Fibroblast of skin of left biceps (primary cell): ENCODE data around the gene AKR1D1.
"Not testable (repeated sequence)": the region's sequence is repeated elsewhere in the genome, so short reads cannot be mapped to it uniquely, and the experiment has no call there.

Source experiments
- DNase-seq, 2 experiments: peaks; one replicate each; pipeline ENCODE4 v3.0.0-alpha.2; 2013; ENCODE audit warnings: low read depth in 2 of 2

Gene AKR1D1

DNA sequence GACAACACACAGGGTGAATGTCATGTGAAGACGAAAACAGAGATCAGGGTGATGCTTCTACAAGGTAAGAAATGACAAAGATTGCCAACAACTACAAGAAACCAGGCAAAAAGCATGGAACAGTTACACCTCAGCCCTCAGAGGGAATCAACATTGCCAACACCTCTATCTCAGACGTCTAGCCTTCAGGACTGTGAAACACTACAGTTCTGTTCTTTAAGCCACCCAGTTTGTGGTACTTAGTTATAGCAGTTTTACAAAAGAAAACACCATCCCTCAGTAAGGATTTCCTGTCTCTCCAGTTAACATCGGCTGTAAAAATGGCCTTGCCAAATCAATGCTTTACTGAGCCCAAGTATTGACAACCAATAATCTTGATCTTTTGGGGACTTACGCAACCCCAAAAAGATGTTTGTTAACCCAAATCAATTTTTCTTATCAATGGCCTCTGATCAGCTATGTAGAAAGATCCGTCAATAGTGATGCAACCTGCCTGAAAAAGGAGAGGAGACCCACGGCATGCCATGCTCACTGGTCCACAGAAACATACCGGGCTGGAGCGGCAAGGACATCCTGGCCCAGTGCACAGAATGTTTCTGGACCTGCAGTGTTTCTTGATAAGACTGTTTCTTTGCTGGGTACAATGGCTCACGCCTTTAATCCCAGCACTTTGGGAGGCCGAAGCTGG is 44.0 kb downstream of the AKR1D1 start:
- DNase-seq: no peak

DNA sequence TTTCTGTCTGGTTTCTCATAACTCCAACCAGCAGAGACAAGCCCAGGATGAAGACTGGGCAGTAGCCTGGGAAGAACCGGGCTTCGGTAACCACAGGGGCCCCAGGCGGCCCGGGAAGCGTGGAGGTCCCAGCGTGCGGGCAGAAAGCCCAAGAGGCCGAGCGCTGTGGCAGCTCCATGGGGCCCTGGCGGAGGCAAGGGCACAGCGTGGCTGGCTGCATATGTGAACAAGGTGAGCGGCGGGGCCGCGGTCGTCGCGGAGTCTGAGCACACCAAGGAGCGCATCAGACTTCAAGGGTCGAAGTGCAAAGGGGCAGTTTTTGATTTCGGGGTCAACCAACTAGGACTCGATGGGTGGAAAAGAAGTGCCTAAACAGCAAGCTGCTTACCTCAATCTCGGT is 45.9 kb downstream of the AKR1D1 start:
- DNase-seq: no peak

DNA sequence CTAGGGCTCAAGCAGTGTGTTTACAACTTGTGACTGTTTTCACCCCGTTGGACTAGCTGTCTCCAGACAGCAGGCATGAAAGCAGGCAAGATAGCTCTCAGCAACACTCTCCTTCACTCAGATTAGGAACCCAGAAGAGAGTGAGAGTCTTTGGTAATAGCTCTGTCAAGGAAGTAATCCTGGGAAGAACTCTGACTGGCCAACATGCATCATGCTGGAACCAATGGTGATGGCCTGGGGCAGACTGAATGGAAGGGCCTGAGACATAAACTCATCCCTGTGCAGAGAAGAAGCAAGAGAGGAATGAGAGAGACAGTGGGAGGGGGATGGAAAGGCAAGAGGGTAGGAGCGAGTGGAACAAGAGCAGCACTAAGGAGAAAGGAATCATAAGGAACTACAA is 48.9 kb downstream of the AKR1D1 start:
- no peak for DNase-seq

DNA sequence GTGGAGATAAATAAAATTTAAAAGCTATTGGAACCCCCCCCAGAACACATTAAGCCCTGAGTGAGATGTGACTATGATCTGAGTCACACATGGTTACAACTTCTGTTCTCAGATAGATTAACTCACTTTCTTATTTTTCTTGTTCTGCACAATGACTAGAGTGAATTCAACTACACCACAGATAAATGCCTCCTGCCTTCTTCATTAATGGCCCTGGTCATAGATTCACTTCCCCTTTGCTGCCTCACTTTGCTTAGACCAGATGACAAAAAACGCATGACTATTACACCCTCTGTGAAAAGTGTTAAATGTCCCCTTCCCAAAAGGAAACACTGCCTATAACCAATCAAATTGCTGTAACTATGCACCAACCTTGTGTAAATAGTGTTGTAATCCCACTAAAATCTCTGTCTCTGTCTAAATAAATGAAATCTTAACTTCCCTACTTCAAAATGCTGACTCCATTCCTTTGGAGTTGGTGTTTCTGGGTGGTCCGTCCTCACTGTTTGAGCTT is 49.4 kb downstream of the AKR1D1 start:
- no peak for DNase-seq

DNA sequence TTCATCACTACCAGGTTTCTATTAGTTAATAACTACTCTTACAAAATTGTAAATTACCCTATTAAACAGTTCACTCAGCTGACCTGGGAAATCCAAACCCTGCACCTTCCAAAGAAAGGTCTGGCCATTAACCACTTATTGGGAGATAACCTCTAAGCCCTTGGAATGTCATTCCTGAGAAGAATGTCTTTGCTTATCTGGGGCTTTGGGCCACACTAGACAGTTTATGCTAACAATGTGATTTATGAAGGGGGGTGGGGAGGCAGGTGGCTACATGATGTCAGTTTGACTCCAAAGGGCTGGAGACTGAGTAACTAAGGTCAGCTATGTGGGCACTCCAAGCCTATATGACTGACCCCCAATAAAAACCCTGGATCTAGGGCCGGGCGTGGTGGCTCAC is 50.7 kb downstream of the AKR1D1 start:
- DNase-seq: no peak

DNA sequence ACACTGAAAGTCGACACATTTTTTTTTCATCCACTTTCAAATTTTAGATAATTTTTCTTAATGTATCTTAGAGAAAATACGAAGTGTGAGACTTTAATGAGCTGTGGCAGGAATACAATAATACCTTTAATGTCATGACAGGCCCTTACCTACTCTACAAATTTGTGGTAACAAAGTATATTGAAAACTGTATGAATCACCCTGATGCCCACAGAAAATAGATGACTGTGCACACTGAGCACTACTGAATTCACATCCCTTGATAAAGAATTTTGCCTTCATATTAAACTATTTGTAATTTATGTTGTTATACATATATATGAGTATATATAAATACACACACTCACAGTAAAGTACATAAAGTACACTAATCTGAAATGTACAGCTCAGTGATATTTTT is 51.7 kb downstream of the AKR1D1 start:
- DNase-seq: no peak

DNA sequence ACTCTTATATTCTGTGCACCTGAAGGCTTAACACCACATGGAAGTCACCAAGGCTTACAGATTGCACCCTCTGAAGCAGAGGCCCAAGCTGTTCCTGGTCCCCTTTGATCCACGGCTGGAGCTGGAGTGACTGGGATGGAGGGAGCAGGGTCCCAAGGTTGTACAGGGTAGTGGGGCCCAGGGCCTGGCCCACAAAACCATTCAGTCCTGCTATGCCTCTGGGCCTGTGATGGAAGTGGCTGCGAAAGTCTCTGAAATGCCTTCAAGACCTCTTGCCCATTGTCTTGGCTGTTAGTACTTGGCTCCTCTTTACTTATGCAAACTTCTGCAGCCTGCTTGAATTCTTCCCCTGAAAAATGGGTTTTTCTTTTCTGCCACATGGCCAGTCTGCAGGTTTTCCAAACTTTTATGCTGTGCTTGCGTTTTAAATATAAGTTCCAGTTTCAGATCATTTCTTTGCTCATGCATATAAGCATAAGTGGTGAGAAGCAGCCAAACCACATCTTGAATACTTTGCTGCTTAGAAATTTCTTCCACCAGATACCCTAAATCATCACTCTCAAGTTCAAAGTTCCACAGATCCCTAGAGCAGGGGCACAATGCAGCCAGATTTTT is 53.4 kb downstream of the AKR1D1 start:
- DNase-seq: no peak

DNA sequence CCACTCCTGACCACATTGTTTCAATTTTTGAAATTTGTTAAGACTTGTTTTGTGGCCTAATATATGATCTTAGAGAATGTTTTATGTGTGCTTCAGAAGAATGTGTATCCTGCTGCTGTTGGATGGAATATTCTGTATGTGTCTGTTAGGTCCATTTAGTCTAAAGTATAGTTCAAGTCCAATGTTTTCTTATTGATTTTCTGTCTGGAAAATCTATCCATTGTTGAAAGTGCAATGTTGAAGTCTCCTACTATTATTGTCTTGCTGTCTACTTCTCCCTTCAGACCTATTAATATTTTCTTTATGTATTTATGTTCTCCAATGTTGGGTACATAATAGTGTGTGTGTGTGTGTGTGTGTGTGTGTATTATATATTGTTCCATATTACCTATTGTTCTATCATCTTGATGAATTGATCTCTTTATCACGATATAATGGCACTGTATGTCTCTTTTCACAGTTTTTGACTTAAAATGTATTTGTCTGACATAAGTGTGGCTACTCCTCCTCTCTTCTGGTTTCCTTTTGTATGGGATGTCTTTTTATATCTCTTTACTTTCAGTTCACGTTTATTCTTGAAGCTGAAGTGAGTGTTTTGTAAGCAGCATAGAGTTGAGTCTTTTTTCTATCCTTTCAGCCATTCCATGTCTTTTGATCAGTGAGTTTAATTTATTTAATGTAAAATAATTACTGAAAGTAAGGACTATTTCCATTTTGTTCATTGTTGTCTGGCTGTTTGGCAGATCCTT is 61.3 kb downstream of the AKR1D1 start:
- no peak for DNase-seq

DNA sequence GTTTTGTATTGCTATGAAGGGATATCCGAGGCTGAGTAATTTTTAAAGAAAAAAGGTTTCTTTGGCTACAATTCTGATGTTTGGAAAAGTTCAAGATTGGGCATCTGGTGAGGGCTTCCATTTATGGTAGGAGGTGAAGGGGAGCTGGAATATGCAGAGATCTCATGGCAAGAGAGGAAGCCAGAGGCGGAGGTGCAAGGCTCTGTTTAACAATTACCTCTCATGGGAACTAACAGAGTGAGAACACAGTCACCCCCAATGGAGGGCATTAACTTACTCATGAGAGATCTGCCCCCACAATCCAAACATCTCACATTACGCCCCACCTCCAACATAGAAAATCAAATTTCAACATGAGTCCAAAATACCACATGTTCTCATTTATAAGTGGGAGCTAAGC is 62.0 kb downstream of the AKR1D1 start:
- no peak for DNase-seq

DNA sequence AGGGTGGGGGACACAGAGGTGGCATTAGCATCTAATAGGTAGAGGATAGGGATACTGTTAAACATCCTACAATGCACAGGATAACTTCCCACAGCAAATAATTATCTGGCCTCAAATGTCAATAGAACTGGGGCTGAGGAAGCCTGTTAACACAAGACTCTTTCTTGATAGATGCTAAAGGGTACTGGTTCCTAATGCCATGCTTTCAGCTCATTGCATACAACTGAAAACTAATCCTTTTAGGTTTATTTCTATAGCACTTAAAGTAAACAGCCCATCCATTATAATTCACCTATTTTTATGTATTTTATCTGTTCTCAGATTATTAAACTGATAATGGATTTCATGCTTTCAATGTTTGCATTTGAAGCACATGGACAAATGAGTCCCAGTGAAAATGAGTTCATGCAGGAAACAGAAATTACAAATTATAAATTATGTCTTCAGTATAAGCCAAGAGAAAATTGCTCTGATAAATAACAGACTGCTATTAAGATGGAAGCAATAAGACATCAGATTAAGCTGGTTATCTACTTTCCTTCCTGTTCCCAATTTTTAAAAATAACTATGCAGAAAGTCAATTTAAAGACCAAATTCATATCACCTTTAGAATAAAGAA is 66.4 kb downstream of the AKR1D1 start:
- DNase-seq: no peak

DNA sequence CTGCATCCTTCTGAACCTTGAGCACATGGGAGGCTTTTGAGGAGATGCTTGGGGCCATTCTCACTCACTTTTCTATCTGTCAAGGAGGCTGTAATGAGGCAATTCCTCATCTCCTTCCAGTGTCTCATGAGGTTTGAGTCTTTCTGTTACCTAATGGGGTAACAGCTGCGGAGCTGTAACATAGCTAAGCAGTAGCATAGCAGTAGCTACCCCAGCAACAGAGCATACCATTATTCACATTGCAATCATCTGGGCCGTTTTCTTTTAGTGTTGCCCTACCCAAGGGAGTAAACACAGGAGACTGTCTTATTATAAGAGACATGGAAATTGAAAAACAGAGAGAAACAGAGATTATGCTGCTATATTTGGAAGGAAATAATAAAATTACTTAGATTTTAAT is 68.7 kb downstream of the AKR1D1 start:
- DNase-seq: no peak

DNA sequence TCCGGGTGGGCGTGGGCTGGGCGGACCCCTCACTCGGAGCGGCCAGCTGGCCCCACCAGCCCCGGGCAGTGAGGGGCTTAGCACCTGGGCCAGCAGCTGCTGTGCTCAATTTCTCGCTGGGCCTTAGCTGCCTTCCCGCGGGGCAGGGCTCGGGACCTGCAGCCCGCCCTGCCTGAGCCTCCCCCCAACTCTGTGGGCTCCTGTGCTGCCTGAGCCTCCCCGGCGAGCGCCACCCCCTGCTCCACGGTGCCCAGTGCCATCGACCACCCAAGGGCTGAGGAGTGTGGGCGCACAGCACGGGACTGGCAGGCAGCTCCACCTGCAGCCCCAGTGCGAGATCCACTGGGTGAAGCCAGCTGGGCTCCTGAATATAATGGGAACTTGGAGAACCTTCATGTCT is 70.0 kb downstream of the AKR1D1 start:
- DNase-seq: not testable (repeated sequence)

DNA sequence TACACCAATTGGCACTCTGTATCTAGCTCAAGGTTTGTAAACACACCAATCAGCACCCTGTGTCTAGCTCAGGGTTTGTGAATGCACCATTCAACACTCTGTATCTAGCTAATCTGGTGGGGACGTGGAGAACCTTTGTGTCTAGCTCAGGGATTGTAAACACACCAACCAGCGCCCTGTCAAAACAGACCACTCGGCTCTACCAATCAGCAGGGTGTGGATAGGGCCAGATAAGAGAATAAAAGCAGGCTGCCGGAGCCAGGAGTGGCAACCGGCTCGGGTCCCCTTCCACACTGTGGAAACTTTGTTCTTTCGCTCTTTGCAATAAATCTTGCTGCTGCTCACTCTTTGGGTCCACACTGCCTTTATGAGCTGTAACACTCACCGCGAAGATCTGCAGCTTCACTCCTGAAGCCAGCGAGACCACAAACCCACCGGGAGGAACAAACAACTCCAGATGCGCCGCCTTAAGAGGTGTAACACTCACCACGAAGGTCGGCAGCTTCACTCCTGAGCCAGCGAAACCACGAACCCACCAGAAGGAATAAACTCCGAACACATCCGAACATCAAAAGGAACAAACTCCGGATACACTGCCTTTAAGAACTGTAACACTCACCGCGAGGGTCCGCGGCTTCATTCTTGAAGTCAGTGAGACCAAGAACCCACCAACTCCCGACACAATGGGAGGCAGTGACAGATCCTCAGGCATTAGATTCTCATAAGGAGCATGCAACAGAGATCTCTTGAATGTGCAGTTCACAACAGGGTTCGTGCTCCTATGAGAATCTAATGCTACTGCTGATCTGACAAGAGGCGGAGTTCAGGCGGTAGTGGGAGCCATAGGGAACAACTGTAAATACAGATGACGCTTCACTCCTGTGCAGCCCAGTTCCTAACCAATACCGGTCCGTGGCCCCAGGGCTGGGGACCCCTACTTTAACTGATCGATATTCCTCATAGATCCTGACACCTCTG is 70.8 kb downstream of the AKR1D1 start:
- not testable (repeated sequence) for DNase-seq

DNA sequence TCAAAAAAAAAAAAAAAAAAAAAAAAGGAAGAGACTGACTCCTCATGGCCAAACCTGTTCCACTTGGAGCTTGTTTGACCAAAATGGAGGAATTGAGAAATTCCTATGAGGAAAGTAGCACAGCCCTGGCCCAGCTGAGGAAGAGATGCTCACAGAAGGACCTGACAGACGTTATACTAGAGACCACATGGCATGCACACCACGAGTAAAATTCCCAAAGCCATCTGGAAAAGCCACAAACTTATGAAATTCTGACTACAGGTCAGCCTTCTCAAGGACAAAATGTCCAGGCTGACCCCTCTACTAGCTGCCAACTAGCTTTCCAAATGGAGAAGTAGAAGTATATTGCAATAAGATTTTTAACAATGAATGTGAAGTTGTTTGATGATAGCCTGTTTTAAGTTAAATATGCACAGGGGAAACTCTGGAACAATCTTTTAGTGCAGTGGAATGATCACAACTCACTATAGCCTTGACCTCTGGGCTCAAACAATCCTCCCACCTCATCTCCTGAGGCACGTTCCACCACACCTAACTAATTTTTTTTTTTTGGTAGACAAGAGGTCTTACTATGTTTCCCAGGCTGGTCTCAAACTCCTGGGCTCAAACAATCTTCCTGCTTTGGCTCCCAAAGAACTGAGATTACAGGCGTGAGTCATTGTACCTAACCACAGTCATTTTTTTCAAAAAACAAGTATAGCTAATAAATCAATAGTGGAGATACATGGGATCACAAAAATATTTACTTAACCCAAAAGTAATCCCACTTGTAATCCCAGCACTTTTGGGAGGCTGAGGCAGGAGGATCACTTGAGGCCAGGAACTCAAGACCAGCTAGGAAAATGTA is 75.7 kb downstream of the AKR1D1 start:
- DNase-seq: no peak

DNA sequence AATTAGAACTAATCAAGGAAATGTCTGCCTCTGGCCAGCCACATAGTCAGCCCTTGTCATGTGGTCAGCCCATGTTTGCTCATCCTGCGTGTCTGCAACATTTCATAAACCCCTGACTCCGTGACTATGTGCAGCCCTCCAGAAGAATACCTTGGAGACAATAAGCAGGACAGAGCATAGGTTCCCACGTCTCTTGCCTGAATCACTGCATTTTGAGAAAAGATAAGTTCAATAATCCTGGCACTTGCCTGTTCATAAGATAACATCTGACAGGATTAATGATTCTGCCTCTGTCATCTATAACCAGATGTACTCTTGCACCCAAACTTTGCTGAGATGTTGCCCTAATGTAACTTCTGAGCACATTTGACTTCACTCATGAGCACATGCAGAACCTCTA is 78.4 kb downstream of the AKR1D1 start:
- DNase-seq: no peak

DNA sequence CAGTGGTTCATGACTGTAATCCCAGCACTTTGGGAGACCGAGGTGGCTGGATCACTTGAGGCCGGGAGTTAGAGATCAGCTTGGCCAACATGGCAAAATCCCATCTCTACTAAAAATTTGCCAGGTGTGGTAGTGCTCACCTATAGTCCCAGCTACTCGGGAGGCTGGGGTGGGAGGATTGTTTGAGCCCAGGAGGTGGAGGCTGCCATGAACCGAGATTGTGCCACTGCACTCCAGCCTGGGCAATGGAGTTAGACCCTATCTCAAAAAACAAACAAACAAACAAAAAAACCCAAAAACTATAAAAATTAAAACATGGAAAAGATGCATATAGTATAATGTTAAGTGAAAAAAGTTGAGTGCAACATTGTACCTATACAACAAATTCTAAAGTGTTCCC is 81.4 kb downstream of the AKR1D1 start:
- no peak for DNase-seq

DNA sequence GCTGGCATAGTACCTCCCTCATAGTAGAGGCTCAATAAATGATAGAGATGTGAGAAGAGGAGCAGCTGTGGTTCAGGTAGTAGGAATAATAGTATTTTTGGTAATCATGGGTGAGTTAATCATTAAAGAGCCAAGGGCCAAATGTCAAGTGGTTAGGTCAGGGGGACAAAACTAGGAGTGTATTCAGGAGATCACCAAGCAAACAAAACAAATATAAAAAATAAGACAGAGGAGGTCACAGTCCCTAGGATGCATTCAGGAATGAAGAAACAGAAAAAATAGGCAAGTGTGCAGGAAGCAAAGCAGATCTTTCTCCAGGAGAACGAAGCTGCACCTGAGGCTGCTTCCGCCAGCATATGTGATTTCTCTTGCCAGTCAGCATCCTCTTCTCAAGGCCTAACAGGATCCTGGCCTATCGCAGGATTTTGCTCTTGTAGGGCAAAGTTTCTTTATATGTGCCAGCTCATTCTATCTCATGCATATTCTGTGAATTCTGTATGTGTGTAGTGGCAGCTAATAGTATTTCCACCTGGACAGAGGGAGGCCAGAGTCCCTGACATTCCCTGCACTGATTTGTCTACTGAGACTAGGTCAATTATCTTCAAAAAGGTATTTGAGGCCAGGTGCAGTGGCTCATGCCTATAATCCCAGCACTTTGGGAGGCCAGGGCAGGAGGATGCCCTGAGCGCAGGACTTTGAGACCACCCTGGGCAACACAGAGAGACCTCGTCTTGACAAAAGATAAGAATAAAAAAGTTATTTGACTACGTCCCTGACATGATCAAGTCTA is 82.7 kb downstream of the AKR1D1 start:
- DNase-seq: no peak

DNA sequence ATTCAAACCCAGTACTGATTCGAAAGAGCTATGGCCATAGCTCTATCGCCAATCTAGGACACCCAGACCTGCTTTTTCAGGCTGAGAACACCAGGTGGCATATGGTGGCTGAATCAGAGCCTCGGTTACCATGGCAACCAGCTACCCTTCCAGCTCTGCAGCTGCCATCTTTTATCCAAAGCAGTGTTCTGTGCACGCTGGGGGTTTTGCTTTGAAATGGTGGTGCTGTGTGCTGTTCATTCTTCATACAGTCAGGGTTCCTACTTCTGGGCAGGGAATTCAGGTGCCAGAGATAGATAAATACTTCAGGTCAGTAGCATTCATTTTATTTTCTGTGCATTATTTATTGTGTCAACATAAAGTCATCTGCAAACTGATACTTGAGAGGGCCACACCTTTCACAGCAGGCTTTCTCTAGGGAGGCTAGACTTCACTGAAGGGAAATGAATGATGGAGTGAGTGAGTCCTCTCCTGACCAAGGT is 85.4 kb downstream of the AKR1D1 start:
- DNase-seq: peak; percentile 30 to 31

DNA sequence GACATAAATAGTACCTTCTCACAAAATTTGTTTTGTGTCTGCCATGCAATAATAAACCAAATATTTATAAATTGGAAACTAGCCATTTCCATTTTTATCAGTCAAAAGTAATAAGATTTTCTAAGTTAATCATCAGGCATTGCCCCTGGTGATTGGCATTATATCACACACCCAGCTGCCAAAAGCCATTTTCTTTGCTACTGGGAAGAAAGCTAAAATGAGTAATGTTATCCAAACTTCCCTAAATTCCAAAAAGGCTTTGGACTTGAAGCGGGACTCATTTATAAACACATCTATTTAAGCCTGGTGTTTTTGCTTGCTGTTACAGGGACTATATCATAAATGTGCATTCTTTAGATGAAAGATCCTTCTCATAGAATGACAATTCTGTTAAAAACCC is 86.0 kb downstream of the AKR1D1 start:
- no peak for DNase-seq
